Subcutaneous abdominal adipose tissue (tissue), 5 donors: ENCODE data around the gene PLCL2.
"Not testable (repeated sequence)": the region's sequence is repeated elsewhere in the genome, so short reads cannot be mapped to it uniquely, and the experiment has no call there.

Source experiments
- H3K27ac ChIP-seq: one replicate; pipeline ENCODE4 v1.7.0; 2013; ENCODE audit warnings: low read depth, mild to moderate bottlenecking, inconsistent platforms, low read length, moderate library complexity
- H3K27me3 ChIP-seq, 5 donors: one replicate each; pipeline ENCODE4 v1.7.0; 2013; ENCODE audit warnings: low read length in 5 of 5, inconsistent platforms in 1 of 5; ENCODE audit not compliant: control insufficient read depth in 5 of 5, insufficient read depth in 4 of 5
- H3K36me3 ChIP-seq, 5 donors: one replicate each; pipeline ENCODE4 v1.7.0; 2013; ENCODE audit warnings: low read length in 5 of 5; ENCODE audit not compliant: control insufficient read depth in 5 of 5, insufficient read depth in 5 of 5
- H3K4me1 ChIP-seq, 5 donors: one replicate each; pipeline ENCODE4 v1.7.0; 2013; ENCODE audit warnings: low read length in 5 of 5, mild to moderate bottlenecking in 3 of 5, moderate library complexity in 1 of 5; ENCODE audit not compliant: control insufficient read depth in 5 of 5, insufficient read depth in 5 of 5
- H3K4me3 ChIP-seq, 5 donors: one replicate each; pipeline ENCODE4 v1.7.0; 2013; ENCODE audit warnings: low read length in 5 of 5, low read depth in 1 of 5
- H3K9ac ChIP-seq, 5 donors: one replicate each; pipeline ENCODE4 v1.7.0; 2013; ENCODE audit warnings: low read length in 5 of 5, mild to moderate bottlenecking in 4 of 5, moderate library complexity in 3 of 5
- H3K9me3 ChIP-seq, 5 donors: one replicate each; pipeline ENCODE4 v1.7.0; 2013; ENCODE audit warnings: low read length in 5 of 5; ENCODE audit not compliant: control insufficient read depth in 5 of 5
- donor health status: healthy.
- donor health status: healthy.
- donor health status: healthy.
- donor health status: healthy.
- donor health status: healthy.

The PLCL2 gene

GRCh38 chr3:16978921-16979271 is 94.1 kb downstream of the PLCL2 start:
- H3K4me1 ChIP-seq = peaks cover 0 to 25% (median 21%) of the 10 kb centered on the region in 5 donors

GRCh38 chr3:16979769-16980515 is 95.2 kb downstream of the PLCL2 start:
- not testable (repeated sequence) for H3K27ac ChIP-seq, H3K9me3 ChIP-seq, H3K4me3 ChIP-seq, H3K27me3 ChIP-seq, H3K36me3 ChIP-seq, H3K9ac ChIP-seq
- peaks cover 0 to 21% (median 16%) of the 10 kb centered on the region in 5 donors for H3K4me1 ChIP-seq

More at GRCh38 chr3:16978921-16979271, 94.1 kb downstream of the PLCL2 start:
- Histone ChIP-seq H3K9ac (no peak overlapping the region), H3K4me3 (no peak overlapping the region), H3K9me3 (no peaks in the 10 kb centered on the region), H3K36me3 (no peaks in the 10 kb centered on the region), H3K27ac (no peak overlapping the region), H3K27me3 (no peaks in the 10 kb centered on the region)

- not testable (repeated sequence) for H3K9ac ChIP-seq, H3K36me3 ChIP-seq, H3K9me3 ChIP-seq, H3K4me3 ChIP-seq, H3K27ac ChIP-seq, H3K27me3 ChIP-seq
- H3K4me1 ChIP-seq = peaks cover 0 to 15% (median 10%) of the 10 kb centered on the region in 5 donors
These were observed 95.8 kb downstream of the PLCL2 start for GRCh38 chr3:16980526-16980925.

- H3K9me3 ChIP-seq = no peaks in the 10 kb centered on the region
- H3K36me3 ChIP-seq = no peaks in the 10 kb centered on the region
- H3K27ac ChIP-seq = no peak overlapping the region
- no peaks in the 10 kb centered on the region for H3K27me3 ChIP-seq
- H3K4me3 ChIP-seq = no peak overlapping the region
- peaks cover 0 to 12% (median 6%) of the 10 kb centered on the region in 5 donors for H3K4me1 ChIP-seq
- no peak overlapping the region for H3K9ac ChIP-seq
These were observed 97.7 kb downstream of the PLCL2 start for GRCh38 chr3:16982460-16982859.

GRCh38 chr3:16985608-16986007 is 100.9 kb downstream of the PLCL2 start:
- Histone ChIP-seq H3K9ac (no peak overlapping the region), H3K9me3 (no peaks in the 10 kb centered on the region), H3K4me3 (no peak overlapping the region), H3K27me3 (no peaks in the 10 kb centered on the region), H3K27ac (no peak overlapping the region), H3K36me3 (no peaks in the 10 kb centered on the region), H3K4me1 (peaks cover 0 to 9% (median 0%) of the 10 kb centered on the region in 5 donors)

- no peaks in the 10 kb centered on the region for H3K27me3 ChIP-seq
- H3K9ac ChIP-seq = no peak overlapping the region
- H3K4me1 ChIP-seq = peaks cover 0 to 3% (median 0%) of the 10 kb centered on the region in 5 donors
- no peaks in the 10 kb centered on the region for H3K9me3 ChIP-seq
- H3K4me3 ChIP-seq = no peak overlapping the region
- no peaks in the 10 kb centered on the region for H3K36me3 ChIP-seq
- H3K27ac ChIP-seq = no peak overlapping the region
These were observed 102.4 kb downstream of the PLCL2 start for GRCh38 chr3:16987141-16987540.

- H3K4me1 ChIP-seq = peaks cover 0 to 12% (median 5%) of the 10 kb centered on the region in 5 donors
- no peak overlapping the region for H3K4me3 ChIP-seq
- H3K27ac ChIP-seq = no peak overlapping the region
- no peaks in the 10 kb centered on the region for H3K36me3 ChIP-seq
- H3K27me3 ChIP-seq = no peaks in the 10 kb centered on the region
- H3K9me3 ChIP-seq = no peaks in the 10 kb centered on the region
- no peak overlapping the region for H3K9ac ChIP-seq
These were observed 105.4 kb downstream of the PLCL2 start for GRCh38 chr3:16990163-16990562.

- no peak overlapping the region for H3K27ac ChIP-seq
- H3K9me3 ChIP-seq = no peaks in the 10 kb centered on the region
- H3K9ac ChIP-seq = no peak overlapping the region
- H3K4me3 ChIP-seq = no peak overlapping the region
- no peaks in the 10 kb centered on the region for H3K36me3 ChIP-seq
- no peaks in the 10 kb centered on the region for H3K27me3 ChIP-seq
- peaks cover 0 to 22% (median 13%) of the 10 kb centered on the region in 5 donors for H3K4me1 ChIP-seq
These were observed 107.4 kb downstream of the PLCL2 start for GRCh38 chr3:16992198-16992597.

- Histone ChIP-seq H3K27me3 (no peaks in the 10 kb centered on the region), H3K36me3 (no peaks in the 10 kb centered on the region), H3K4me3 (no peak overlapping the region), H3K9ac (no peak overlapping the region), H3K27ac (no peak overlapping the region), H3K4me1 (peaks cover 0 to 22% (median 13%) of the 10 kb centered on the region in 5 donors), H3K9me3 (no peaks in the 10 kb centered on the region)
These were observed 108.5 kb downstream of the PLCL2 start for GRCh38 chr3:16993227-16993626.

GRCh38 chr3:16994854-16995525 is 110.2 kb downstream of the PLCL2 start:
- peaks cover 0 to 22% (median 18%) of the 10 kb centered on the region in 5 donors for H3K4me1 ChIP-seq

More at GRCh38 chr3:16994854-16995525, 110.2 kb downstream of the PLCL2 start:
- Histone ChIP-seq H3K4me3 (no peak overlapping the region), H3K27me3 (no peaks in the 10 kb centered on the region), H3K9me3 (no peaks in the 10 kb centered on the region), H3K36me3 (no peaks in the 10 kb centered on the region), H3K9ac (no peak overlapping the region), H3K27ac (no peak overlapping the region)
